ENCODE measurements around the gene TENT4B. TPM values are rescaled to one million over a fixed set of nuclear protein-coding genes. Genes with fewer than 3 reads are reported as not detected.

The TENT4B gene
- total and polyA plus RNA-seq, 2 experiments from 2014 or later = 7.7 to 14.8 TPM

DNA sequence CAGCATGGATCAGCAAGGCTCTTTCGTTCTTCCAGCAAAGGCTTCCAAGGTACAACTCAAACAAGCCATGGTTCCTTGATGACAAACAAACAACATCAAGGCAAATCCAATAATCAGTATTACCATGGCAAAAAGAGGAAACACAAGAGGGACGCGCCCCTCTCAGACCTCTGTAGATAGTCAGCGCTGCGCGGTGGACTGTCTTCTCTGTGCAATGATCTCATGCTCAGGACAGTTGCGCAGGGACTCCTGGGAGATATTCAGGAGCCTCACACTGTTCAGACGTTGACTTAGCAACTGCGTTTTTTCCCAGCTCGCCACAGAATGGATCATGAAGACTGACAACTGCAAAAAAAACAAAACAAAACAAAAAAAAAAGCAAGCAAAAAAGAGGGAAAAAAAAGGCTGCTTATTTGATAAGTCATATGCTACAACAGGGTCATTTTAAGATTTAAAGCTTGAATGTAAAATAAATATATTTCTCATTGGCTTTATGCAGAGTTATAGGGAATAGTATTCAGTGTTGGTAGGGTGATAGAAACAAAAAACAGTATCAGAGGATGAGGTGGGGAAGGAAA is 76.1 kb downstream of the TENT4B start:
- WGBS (ENCODE audit: low lambda C conversion rate, missing lambda C conversion rate) = 93% methylated on average over 10 of the region's 10 CpGs
- H3K9me2 ChIP-seq (replicated peaks; ENCODE audit: insufficient read depth) = no peaks in the 10 kb centered on the region
- H3K27me3 ChIP-seq = no peaks in the 10 kb centered on the region
- H3K4me3 ChIP-seq = no peak overlapping the region
- no peak overlapping the region for H2AFZ ChIP-seq
- no peak overlapping the region for H3K27ac ChIP-seq
- no peaks in the 10 kb centered on the region for H3K9me3 ChIP-seq (ENCODE audit: low read depth)
- DNase-seq (ENCODE audit: low spot score) = no peak
- no peak for TF ChIP-seq EZH2 (IDR thresholded peaks at IDR 0.05; ENCODE audit: borderline replicate concordance)
- no peak for TF ChIP-seq EZH2phosphoT487 (IDR thresholded peaks at IDR 0.05; ENCODE audit: low read depth, severe bottlenecking, unreplicated experiment)
- TF ChIP-seq, protein P1, sequence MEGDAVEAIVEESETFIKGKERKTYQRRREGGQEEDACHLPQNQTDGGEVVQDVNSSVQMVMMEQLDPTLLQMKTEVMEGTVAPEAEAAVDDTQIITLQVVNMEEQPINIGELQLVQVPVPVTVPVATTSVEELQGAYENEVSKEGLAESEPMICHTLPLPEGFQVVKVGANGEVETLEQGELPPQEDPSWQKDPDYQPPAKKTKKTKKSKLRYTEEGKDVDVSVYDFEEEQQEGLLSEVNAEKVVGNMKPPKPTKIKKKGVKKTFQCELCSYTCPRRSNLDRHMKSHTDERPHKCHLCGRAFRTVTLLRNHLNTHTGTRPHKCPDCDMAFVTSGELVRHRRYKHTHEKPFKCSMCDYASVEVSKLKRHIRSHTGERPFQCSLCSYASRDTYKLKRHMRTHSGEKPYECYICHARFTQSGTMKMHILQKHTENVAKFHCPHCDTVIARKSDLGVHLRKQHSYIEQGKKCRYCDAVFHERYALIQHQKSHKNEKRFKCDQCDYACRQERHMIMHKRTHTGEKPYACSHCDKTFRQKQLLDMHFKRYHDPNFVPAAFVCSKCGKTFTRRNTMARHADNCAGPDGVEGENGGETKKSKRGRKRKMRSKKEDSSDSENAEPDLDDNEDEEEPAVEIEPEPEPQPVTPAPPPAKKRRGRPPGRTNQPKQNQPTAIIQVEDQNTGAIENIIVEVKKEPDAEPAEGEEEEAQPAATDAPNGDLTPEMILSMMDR (IDR thresholded peaks at IDR 0.05; ENCODE audit: poor library complexity) = no peak
- no peaks in the 10 kb centered on the region for H3K79me2 ChIP-seq
- H3K4me2 ChIP-seq = no peak overlapping the region
- no peaks in the 10 kb centered on the region for H3K4me1 ChIP-seq (ENCODE audit: insufficient read depth)
- no peaks in the 10 kb centered on the region for H4K20me1 ChIP-seq (ENCODE audit: insufficient read depth, poor library complexity, severe bottlenecking)
- no peaks in the 10 kb centered on the region for H3K36me3 ChIP-seq (replicated peaks; ENCODE audit: insufficient read depth, low read depth)

DNA sequence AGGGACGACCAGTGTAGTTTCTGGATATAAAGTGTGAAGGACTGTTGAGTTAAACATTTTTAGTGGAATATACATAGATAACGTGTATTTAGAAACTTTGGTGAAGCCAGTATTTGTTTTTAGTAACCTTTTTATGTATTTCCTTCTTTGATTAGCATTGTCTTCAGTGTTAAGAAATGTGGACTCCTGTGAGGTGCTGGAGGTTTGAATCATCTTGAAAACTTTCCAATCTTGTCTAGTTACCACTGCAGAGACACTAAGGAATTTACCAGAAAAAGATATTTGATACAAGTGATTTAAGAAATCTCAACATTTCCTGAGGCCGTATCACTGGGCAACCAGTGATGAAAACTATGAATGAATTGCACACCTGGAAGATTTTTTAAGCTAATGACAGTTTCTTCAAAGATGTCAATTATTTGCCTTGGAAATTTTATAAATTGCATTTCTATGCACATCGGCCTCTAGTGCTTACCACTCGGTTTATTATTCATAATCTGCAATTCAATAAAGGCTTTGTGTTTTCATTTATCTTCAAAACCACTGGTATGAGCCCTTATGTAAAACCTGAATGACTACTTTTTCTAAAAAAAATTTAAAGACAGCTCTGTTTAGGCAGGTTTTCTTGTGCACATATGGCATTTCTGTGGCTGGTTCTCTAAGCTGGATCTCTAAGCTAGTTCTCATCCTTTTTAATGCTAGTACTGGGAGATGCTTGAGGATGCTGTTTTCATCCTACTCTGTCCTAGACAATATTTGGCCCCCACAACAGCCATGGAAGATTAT is 81.9 kb downstream of the TENT4B start:
- no peaks in the 10 kb centered on the region for H4K20me1 ChIP-seq (ENCODE audit: insufficient read depth, poor library complexity, severe bottlenecking)
- WGBS (ENCODE audit: low lambda C conversion rate, missing lambda C conversion rate) = 80% methylated on average over 5 of the region's 5 CpGs
- no peak overlapping the region for H3K27ac ChIP-seq
- no peak overlapping the region for H3K4me2 ChIP-seq
- no peaks in the 10 kb centered on the region for H3K4me1 ChIP-seq (ENCODE audit: insufficient read depth)
- H2AFZ ChIP-seq = no peak overlapping the region
- H3K9me2 ChIP-seq (replicated peaks; ENCODE audit: insufficient read depth) = no peaks in the 10 kb centered on the region
- H3K27me3 ChIP-seq = no peaks in the 10 kb centered on the region
- no peak overlapping the region for H3K4me3 ChIP-seq
- TF ChIP-seq EZH2 (IDR thresholded peaks at IDR 0.05; ENCODE audit: borderline replicate concordance) (no peak), EZH2phosphoT487 (IDR thresholded peaks at IDR 0.05; ENCODE audit: low read depth, severe bottlenecking, unreplicated experiment) (no peak)
- TF ChIP-seq, protein P1 (IDR thresholded peaks at IDR 0.05; ENCODE audit: poor library complexity) = no peak
- H3K9me3 ChIP-seq (ENCODE audit: low read depth) = no peaks in the 10 kb centered on the region
- H3K36me3 ChIP-seq (replicated peaks; ENCODE audit: insufficient read depth, low read depth) = no peaks in the 10 kb centered on the region
- no peaks in the 10 kb centered on the region for H3K79me2 ChIP-seq
- DNase-seq (ENCODE audit: low spot score) = no peak

DNA sequence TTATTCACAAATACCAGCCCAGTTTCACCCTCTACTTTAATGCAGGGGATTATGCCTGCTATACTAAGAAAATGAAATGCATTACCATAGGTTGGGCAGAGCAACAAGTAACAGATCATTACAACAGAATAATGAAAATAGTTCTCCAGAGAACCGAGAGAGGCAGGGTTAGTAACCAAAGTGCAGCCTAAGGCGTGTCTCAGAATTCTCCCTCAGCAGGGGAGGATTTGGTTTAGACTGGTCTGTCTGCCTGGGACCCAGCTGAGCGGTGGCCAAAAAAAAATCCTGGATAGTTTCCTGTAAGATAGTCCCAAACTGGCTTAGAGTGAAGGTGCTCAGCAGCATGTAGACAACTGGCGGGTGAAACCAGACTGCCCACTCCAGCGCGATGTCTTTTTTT is 82.5 kb downstream of the TENT4B start:
- H3K4me2 ChIP-seq = no peak overlapping the region
- no peaks in the 10 kb centered on the region for H3K27me3 ChIP-seq
- H3K4me1 ChIP-seq (ENCODE audit: insufficient read depth) = no peaks in the 10 kb centered on the region
- no peak overlapping the region for H3K4me3 ChIP-seq
- TF ChIP-seq EZH2phosphoT487 (IDR thresholded peaks at IDR 0.05; ENCODE audit: low read depth, severe bottlenecking, unreplicated experiment) = no peak
- TF ChIP-seq, protein P1 (IDR thresholded peaks at IDR 0.05; ENCODE audit: poor library complexity) = no peak
- no peak for TF ChIP-seq EZH2 (IDR thresholded peaks at IDR 0.05; ENCODE audit: borderline replicate concordance)
- no peaks in the 10 kb centered on the region for H4K20me1 ChIP-seq (ENCODE audit: insufficient read depth, poor library complexity, severe bottlenecking)
- no peak overlapping the region for H2AFZ ChIP-seq
- WGBS (ENCODE audit: low lambda C conversion rate, missing lambda C conversion rate) = 72% methylated on average over 6 of the region's 6 CpGs
- H3K79me2 ChIP-seq = no peaks in the 10 kb centered on the region
- no peaks in the 10 kb centered on the region for H3K9me2 ChIP-seq (replicated peaks; ENCODE audit: insufficient read depth)
- no peaks in the 10 kb centered on the region for H3K9me3 ChIP-seq (ENCODE audit: low read depth)
- no peak for DNase-seq (ENCODE audit: low spot score)
- no peak overlapping the region for H3K27ac ChIP-seq
- no peaks in the 10 kb centered on the region for H3K36me3 ChIP-seq (replicated peaks; ENCODE audit: insufficient read depth, low read depth)

All from hepatocyte (in vitro differentiated cells).